Left forelimb (tissue), 1 donor: ENCODE data around the gene SCARB1.

Experiments used
- DNase-seq: peaks from one replicate; pipeline ENCODE4 v3.0.0-alpha.2; 2018; ENCODE audit warnings: low spot score

Gene SCARB1

GRCh38 chr12:124745891-124746570 lies 117.6 kb downstream of the SCARB1 start:
- DNase-seq = peak; percentile 97

- no peak for DNase-seq
These were observed 118.2 kb downstream of the SCARB1 start for GRCh38 chr12:124745465-124745890.

GRCh38 chr12:124744659-124745464 lies 118.8 kb downstream of the SCARB1 start:
- no peak for DNase-seq

GRCh38 chr12:124744273-124744640 lies 119.4 kb downstream of the SCARB1 start:
- no peak for DNase-seq

- no peak for DNase-seq
These were observed 120.0 kb downstream of the SCARB1 start for GRCh38 chr12:124743479-124744272.

- DNase-seq = no peak
These were observed 121.0 kb downstream of the SCARB1 start for GRCh38 chr12:124742678-124743077.

GRCh38 chr12:124742111-124742510 lies 121.6 kb downstream of the SCARB1 start:
- no peak for DNase-seq

- no peak for DNase-seq
These were observed 122.5 kb downstream of the SCARB1 start for GRCh38 chr12:124741211-124741610.

GRCh38 chr12:124740691-124741137 lies 123.0 kb downstream of the SCARB1 start:
- DNase-seq = no peak

GRCh38 chr12:124739953-124740561 lies 123.6 kb downstream of the SCARB1 start:
- no peak for DNase-seq

- no peak for DNase-seq
These were observed 124.8 kb downstream of the SCARB1 start for GRCh38 chr12:124738636-124739467.

GRCh38 chr12:124737772-124738635 lies 125.7 kb downstream of the SCARB1 start:
- no peak for DNase-seq

- DNase-seq = no peak
These were observed 126.6 kb downstream of the SCARB1 start for GRCh38 chr12:124737040-124737419.

- no peak for DNase-seq
These were observed 127.3 kb downstream of the SCARB1 start for GRCh38 chr12:124736115-124737039.

GRCh38 chr12:124734224-124734788 lies 129.4 kb downstream of the SCARB1 start:
- DNase-seq = no peak

GRCh38 chr12:124733086-124733485 lies 130.6 kb downstream of the SCARB1 start:
- DNase-seq = no peak

- no peak for DNase-seq
These were observed 131.2 kb downstream of the SCARB1 start for GRCh38 chr12:124732275-124733075.

- no peak for DNase-seq
These were observed 131.8 kb downstream of the SCARB1 start for GRCh38 chr12:124731869-124732268.
